Osteocyte (in vitro differentiated cells): ENCODE measurements around the gene CDC42BPB. TPM values are rescaled to one million over a fixed set of nuclear protein-coding genes. Genes with fewer than 3 reads are reported as not detected.

Source experiments
- DNase-seq: peaks from one replicate; pipeline ENCODE4 v3.0.0; 2021; ENCODE audit warnings: mixed read lengths; ENCODE audit not compliant: unreplicated experiment; ENCODE audit errors: extremely low spot score
- H3K27ac Mint-ChIP-seq: one replicate; pipeline ENCODE4 v1.8.0; 2021; ENCODE audit warnings: mild to moderate bottlenecking, mixed read lengths; ENCODE audit not compliant: unreplicated experiment
- H3K27me3 Mint-ChIP-seq: one replicate; pipeline ENCODE4 v1.8.0; 2021; ENCODE audit warnings: mixed read lengths; ENCODE audit not compliant: unreplicated experiment
- H3K36me3 Mint-ChIP-seq: one replicate; pipeline ENCODE4 v1.8.0; 2021; ENCODE audit warnings: mixed read lengths; ENCODE audit not compliant: unreplicated experiment
- H3K4me1 Mint-ChIP-seq: one replicate; pipeline ENCODE4 v1.8.0; 2021; ENCODE audit warnings: mixed read lengths; ENCODE audit not compliant: unreplicated experiment
- H3K4me3 Mint-ChIP-seq: one replicate; pipeline ENCODE4 v1.8.0; 2021; ENCODE audit warnings: mild to moderate bottlenecking, moderate library complexity, mixed read lengths; ENCODE audit not compliant: unreplicated experiment
- H3K9me3 Mint-ChIP-seq: one replicate; pipeline ENCODE4 v1.8.0; 2021; ENCODE audit warnings: mixed read lengths; ENCODE audit not compliant: unreplicated experiment
- total RNA-seq: library from RNA; stranded (reverse); gene quantifications from 2 replicates; pipeline ENCODE4 v1.2.1, GENCODE V29; 2021
- TF ChIP-seq, protein P1 (sequence below): fragments of 200-600 bp; sonication (generic); IDR thresholded peaks from 2 replicates; pipeline ENCODE4 v1.5.0; 2021; ENCODE audit warnings: antibody characterized with exemption, mild to moderate bottlenecking, moderate library complexity

The CDC42BPB gene
- total RNA-seq, 1 donor from 2014 or later, result 99.0 TPM

DNA sequence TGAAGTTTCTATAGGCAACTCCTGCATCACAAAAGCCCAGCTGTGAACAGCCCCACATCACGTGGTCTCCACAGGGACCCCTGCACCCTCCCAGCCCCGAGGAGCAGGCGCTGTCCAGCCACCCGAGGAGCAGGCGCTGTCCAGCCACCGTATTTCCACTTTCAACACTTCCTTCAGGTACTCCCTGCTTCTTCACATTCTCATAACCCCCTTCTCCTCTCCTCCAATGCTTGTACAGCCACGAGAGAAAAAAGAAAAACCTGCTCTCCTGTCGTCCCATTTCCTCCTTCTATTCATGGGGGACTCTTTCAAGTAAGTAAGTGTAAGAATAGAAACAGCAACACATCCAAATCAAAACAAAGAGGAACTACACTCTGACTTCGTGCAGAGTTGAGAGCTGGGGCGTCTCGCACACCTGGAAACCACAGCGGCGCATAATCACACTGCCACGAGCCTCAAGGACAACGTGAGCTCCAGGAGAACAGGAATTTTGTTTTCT lies 11.9 kb downstream of the CDC42BPB start:
- TF ChIP-seq, protein P1, sequence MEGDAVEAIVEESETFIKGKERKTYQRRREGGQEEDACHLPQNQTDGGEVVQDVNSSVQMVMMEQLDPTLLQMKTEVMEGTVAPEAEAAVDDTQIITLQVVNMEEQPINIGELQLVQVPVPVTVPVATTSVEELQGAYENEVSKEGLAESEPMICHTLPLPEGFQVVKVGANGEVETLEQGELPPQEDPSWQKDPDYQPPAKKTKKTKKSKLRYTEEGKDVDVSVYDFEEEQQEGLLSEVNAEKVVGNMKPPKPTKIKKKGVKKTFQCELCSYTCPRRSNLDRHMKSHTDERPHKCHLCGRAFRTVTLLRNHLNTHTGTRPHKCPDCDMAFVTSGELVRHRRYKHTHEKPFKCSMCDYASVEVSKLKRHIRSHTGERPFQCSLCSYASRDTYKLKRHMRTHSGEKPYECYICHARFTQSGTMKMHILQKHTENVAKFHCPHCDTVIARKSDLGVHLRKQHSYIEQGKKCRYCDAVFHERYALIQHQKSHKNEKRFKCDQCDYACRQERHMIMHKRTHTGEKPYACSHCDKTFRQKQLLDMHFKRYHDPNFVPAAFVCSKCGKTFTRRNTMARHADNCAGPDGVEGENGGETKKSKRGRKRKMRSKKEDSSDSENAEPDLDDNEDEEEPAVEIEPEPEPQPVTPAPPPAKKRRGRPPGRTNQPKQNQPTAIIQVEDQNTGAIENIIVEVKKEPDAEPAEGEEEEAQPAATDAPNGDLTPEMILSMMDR, result no peak
- no peaks in the 10 kb centered on the region for H3K27me3 Mint-ChIP-seq
- H3K9me3 Mint-ChIP-seq, result no peaks in the 10 kb centered on the region
- peak overlapping the region; percentile 50 for H3K27ac Mint-ChIP-seq
- H3K36me3 Mint-ChIP-seq, result peaks cover 22% of the 10 kb centered on the region
- H3K4me1 Mint-ChIP-seq, result peaks cover 35% of the 10 kb centered on the region
- no peak for DNase-seq
- H3K4me3 Mint-ChIP-seq, result no peak overlapping the region

DNA sequence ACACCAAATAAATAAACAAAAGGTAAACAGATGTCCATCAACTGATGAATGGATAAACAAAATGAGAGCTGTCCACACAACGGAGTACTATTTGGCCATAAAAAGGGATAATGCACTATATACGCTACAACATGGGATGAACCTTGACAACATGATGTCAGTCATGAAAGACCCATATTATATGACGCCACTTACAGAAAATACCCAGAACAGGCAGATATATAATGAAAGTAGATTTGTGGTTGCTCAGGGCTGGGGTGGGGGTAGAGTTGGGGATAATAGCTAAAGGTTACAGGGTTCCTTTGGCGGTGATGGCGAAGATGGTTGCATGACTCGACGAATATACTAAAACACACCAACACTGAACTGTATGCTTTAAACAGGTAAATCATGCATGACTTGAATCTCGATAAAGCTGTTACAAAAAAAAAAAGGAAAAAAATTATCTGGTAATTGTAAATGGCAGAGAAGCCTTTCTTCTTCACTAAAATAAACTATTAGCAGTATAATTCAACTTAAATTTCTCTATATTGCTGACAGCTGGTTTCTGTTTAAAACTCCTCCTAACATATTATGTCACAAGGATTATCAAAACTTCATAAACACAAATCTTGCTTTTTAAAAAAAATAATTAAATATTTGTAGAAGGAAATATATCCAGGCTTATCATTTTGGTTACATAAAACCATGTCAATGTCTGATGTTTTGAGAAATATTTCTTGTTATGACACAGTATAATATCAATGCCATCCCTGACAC lies 13.9 kb downstream of the CDC42BPB start:
- Mint-ChIP-seq H3K4me3 (no peak overlapping the region), H3K27ac (no peak overlapping the region), H3K9me3 (no peaks in the 10 kb centered on the region), H3K27me3 (no peaks in the 10 kb centered on the region), H3K4me1 (peaks cover 27% of the 10 kb centered on the region), H3K36me3 (peaks cover 22% of the 10 kb centered on the region)
- no peak for DNase-seq
- TF ChIP-seq, protein P1, result no peak

DNA sequence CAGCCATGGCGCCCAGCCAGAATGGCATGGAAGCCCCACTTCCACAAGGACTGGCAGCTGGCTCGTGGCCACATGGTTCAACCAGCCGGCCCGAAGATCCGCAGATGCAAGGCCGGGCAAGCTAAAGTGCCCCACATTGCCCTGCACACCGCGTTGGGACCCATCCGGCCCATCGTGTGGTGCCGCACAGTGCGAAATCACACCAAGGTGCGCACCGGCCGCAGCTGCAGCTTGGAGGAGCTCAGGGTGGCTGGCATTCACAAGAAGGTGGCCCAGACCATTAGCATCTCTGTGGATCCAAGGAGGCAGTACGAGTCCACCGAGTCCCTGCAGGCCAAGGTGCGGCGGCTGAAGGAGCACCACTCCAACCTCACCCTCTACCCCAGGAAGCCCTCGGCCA lies 15.9 kb downstream of the CDC42BPB start:
- H3K4me3 Mint-ChIP-seq, result no peak overlapping the region
- TF ChIP-seq, protein P1, result no peak
- no peaks in the 10 kb centered on the region for H3K9me3 Mint-ChIP-seq
- no peak for DNase-seq
- H3K4me1 Mint-ChIP-seq, result peaks cover 24% of the 10 kb centered on the region
- H3K36me3 Mint-ChIP-seq, result peaks cover 19% of the 10 kb centered on the region
- no peaks in the 10 kb centered on the region for H3K27me3 Mint-ChIP-seq
- H3K27ac Mint-ChIP-seq, result no peak overlapping the region

DNA sequence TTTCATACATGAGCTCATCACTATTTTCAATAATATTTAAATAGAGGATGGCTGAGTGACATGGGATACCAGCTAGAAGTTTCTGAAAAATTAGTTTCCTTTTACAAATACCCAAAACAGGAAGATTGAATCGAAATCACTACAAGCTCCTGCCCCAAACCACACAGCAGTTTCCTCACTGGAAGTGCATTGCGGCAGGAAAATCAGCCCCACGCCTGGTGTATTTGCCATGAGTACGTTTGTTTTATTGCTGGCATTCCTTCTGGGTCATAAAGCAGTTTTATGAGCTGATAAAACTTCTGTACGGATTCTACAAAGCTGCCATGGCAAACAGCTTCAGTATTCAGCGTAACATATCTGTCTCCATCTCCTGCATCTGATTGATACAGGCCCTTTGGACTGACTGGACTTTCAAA lies 23.7 kb downstream of the CDC42BPB start:
- H3K27me3 Mint-ChIP-seq, result no peaks in the 10 kb centered on the region
- H3K36me3 Mint-ChIP-seq, result no peaks in the 10 kb centered on the region
- H3K27ac Mint-ChIP-seq, result no peak overlapping the region
- DNase-seq, result no peak
- H3K4me3 Mint-ChIP-seq, result no peak overlapping the region
- H3K4me1 Mint-ChIP-seq, result peaks cover 10% of the 10 kb centered on the region
- TF ChIP-seq, protein P1, result no peak
- H3K9me3 Mint-ChIP-seq, result no peaks in the 10 kb centered on the region

DNA sequence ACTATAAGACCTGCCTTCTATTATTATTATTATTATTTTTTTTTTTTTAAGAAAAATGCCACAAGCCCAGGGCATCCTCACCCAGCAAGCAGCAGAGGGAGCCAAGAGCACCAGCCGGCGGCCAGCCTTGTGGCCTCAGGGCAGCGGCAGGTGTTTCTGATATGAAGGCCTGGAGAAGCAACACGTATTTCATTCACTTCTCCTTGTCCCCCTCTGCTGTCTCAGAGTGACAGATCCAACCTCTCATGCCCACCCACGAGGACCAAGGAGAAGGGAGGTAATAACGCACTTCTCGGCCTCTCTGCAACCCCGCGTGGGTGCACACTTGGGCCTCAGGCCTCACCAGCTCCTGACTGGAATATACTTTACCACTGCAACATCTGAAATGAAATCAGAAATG lies 25.4 kb downstream of the CDC42BPB start:
- H3K9me3 Mint-ChIP-seq, result no peaks in the 10 kb centered on the region
- H3K27me3 Mint-ChIP-seq, result no peaks in the 10 kb centered on the region
- H3K36me3 Mint-ChIP-seq, result no peaks in the 10 kb centered on the region
- H3K27ac Mint-ChIP-seq, result no peak overlapping the region
- H3K4me1 Mint-ChIP-seq, result peaks cover 10% of the 10 kb centered on the region
- no peak for DNase-seq
- TF ChIP-seq, protein P1, result peak; percentile 18
- H3K4me3 Mint-ChIP-seq, result no peak overlapping the region
